GM23338 (cell line): ENCODE measurements around the gene OR2F1. TPM values are rescaled to one million over a fixed set of nuclear protein-coding genes. Genes with fewer than 3 reads are reported as not detected.

Experiments
- ATAC-seq: fragments of 200-7000 bp; cut with Tn5 transposase; 3 replicates; pipeline ENCODE4 v1.9.1; 2020
- DNase-seq: peaks from one replicate; pipeline ENCODE4 v3.0.0-alpha.2; 2015; ENCODE audit warnings: low spot score
- H2AFZ ChIP-seq: fragments of 200-600 bp; sonication (generic); 2 replicates; pipeline ENCODE4 v1.8.0; 2016; ENCODE audit warnings: antibody characterized with exemption, mild to moderate bottlenecking, moderate library complexity
- H3F3A ChIP-seq: fragments of 200-600 bp; sonication (generic); replicated peaks from 2 replicates; pipeline ENCODE4 v1.8.0; 2017; ENCODE audit warnings: antibody characterized with exemption, mixed run types, low read depth
- H3K27ac ChIP-seq: fragments of 200-600 bp; sonication (generic); 2 replicates; pipeline ENCODE4 v1.6.1; 2016; ENCODE audit warnings: low read depth
- H3K27me3 ChIP-seq: fragments of 200-600 bp; sonication (generic); 2 replicates; pipeline ENCODE4 v1.8.0; 2016; ENCODE audit warnings: mild to moderate bottlenecking, mixed run types, moderate library complexity; ENCODE audit not compliant: insufficient read depth
- H3K36me3 ChIP-seq: fragments of 200-600 bp; sonication (generic); 2 replicates; pipeline ENCODE4 v1.8.0; 2016; ENCODE audit warnings: mild to moderate bottlenecking; ENCODE audit not compliant: insufficient read depth
- H3K4me1 ChIP-seq: fragments of 200-600 bp; sonication (generic); 2 replicates; pipeline ENCODE4 v1.8.0; 2016; ENCODE audit warnings: mild to moderate bottlenecking, moderate library complexity; ENCODE audit not compliant: insufficient read depth
- H3K4me2 ChIP-seq: fragments of 200-600 bp; sonication (generic); 2 replicates; pipeline ENCODE4 v1.7.1; 2017; ENCODE audit warnings: mixed run types
- H3K4me3 ChIP-seq: fragments of 200-600 bp; sonication (generic); 2 replicates; pipeline ENCODE4 v1.6.1; 2016; ENCODE audit warnings: mixed run types
- H3K79me2 ChIP-seq: fragments of 200-600 bp; sonication (generic); replicated peaks from 2 replicates; pipeline ENCODE4 v1.8.0; 2017; ENCODE audit warnings: mild to moderate bottlenecking; ENCODE audit not compliant: insufficient read depth
- H3K9me2 ChIP-seq: fragments of 200-600 bp; sonication (generic); 2 replicates; pipeline ENCODE4 v1.8.0; 2017; ENCODE audit not compliant: insufficient read depth
- H4K20me1 ChIP-seq: fragments of 200-600 bp; sonication (generic); replicated peaks from 2 replicates; pipeline ENCODE4 v1.8.0; 2017; ENCODE audit warnings: mild to moderate bottlenecking; ENCODE audit not compliant: insufficient read depth
- H3K27ac Mint-ChIP-seq: 2 replicates; pipeline ENCODE4 v1.8.0; 2020; ENCODE audit warnings: inconsistent platforms, mild to moderate bottlenecking, moderate library complexity, mixed read lengths
- H3K27me3 Mint-ChIP-seq: 3 replicates; pipeline ENCODE4 v1.8.0; 2022; ENCODE audit warnings: low read depth, mild to moderate bottlenecking, moderate library complexity, mixed read lengths, inconsistent platforms; ENCODE audit not compliant: insufficient read depth, poor library complexity
- H3K36me3 Mint-ChIP-seq: 3 replicates; pipeline ENCODE4 v1.8.0; 2021; ENCODE audit warnings: low read depth, mild to moderate bottlenecking, inconsistent platforms, moderate library complexity, mixed read lengths
- H3K4me1 Mint-ChIP-seq: 3 replicates; pipeline ENCODE4 v1.8.0; 2020; ENCODE audit warnings: mild to moderate bottlenecking, inconsistent platforms, mixed read lengths
- H3K4me3 Mint-ChIP-seq: 3 replicates; pipeline ENCODE4 v1.8.0; 2021; ENCODE audit warnings: moderate library complexity, mild to moderate bottlenecking, inconsistent platforms, mixed read lengths
- H3K9me3 Mint-ChIP-seq: 3 replicates; pipeline ENCODE4 v1.8.0; 2020; ENCODE audit warnings: moderate library complexity, mild to moderate bottlenecking, inconsistent platforms, mixed read lengths
- CREB1 ChIP-seq: fragments of 250-450 bp; sonication (Bioruptor Pico); IDR thresholded peaks from 2 replicates; pipeline ENCODE4 v1.5.0; 2020; ENCODE audit warnings: low read depth, mild to moderate bottlenecking, moderate library complexity
- ETS1 ChIP-seq: IDR thresholded peaks from 2 replicates; pipeline ENCODE4 v1.6.1; 2016; ENCODE audit warnings: antibody characterized with exemption
- EZH2 ChIP-seq: fragments of 200-600 bp; sonication (generic); IDR thresholded peaks from one replicate; pipeline ENCODE4 v1.8.0; 2017; ENCODE audit warnings: antibody characterized with exemption, mild to moderate bottlenecking, low read depth; ENCODE audit not compliant: unreplicated experiment
- EZH2phosphoT487 ChIP-seq: fragments of 200-600 bp; sonication (generic); IDR thresholded peaks from one replicate; pipeline ENCODE4 v1.8.1; 2018; ENCODE audit warnings: antibody characterized with exemption; ENCODE audit not compliant: unreplicated experiment
- JUNB ChIP-seq: IDR thresholded peaks from one replicate; pipeline ENCODE4 v1.6.1; 2016; ENCODE audit warnings: antibody characterized with exemption; ENCODE audit not compliant: unreplicated experiment
- NANOG ChIP-seq: IDR thresholded peaks from 2 replicates; pipeline ENCODE4 v1.6.1; 2016; ENCODE audit warnings: antibody characterized with exemption, borderline replicate concordance
- POLR2AphosphoS5 ChIP-seq: IDR thresholded peaks from 2 replicates; pipeline ENCODE4 v1.6.1; 2016; ENCODE audit warnings: antibody characterized with exemption, low read depth
- STAT1 ChIP-seq: IDR thresholded peaks from one replicate; pipeline ENCODE4 v1.6.1; 2016; ENCODE audit warnings: antibody characterized with exemption; ENCODE audit not compliant: unreplicated experiment
- ZNF114 ChIP-seq: fragments of 250-450 bp; sonication (Bioruptor Pico); IDR thresholded peaks from 2 replicates; pipeline ENCODE4 v1.5.0; 2020; ENCODE audit warnings: mild to moderate bottlenecking, moderate library complexity
- ZNF331 ChIP-seq: fragments of 250-450 bp; sonication (Bioruptor Pico); IDR thresholded peaks from 2 replicates; pipeline ENCODE4 v1.5.0; 2020; ENCODE audit warnings: low read depth, mild to moderate bottlenecking, moderate library complexity
- ZNF462 ChIP-seq: fragments of 250-450 bp; sonication (Bioruptor Pico); IDR thresholded peaks from 2 replicates; pipeline ENCODE4 v1.5.0; 2020; ENCODE audit warnings: mild to moderate bottlenecking, moderate library complexity
- polyA plus RNA-seq: library from polyadenylated mRNA; unstranded; fragments of >200 nt; fragmentation: Nextera tagmentation; extraction: Ambion mirVana; gene quantifications from 2 replicates; pipeline ENCODE4 v1.2.1, GENCODE V29; 2016
- total RNA-seq: library from RNA; depleted of rRNA; stranded (reverse); fragments of >200 nt; shearing (Covaris generic); gene quantifications from 2 replicates; pipeline ENCODE4 v1.2.3, GENCODE V29; 2014
- TF ChIP-seq, protein P1 (sequence below), 2 experiments: fragments of 200-600 bp in 1 of 2; sonication (generic) in 1 of 2; conservative IDR thresholded peaks; 2 replicates each; pipeline versions ENCODE4 v1.5.1 to v1.6.1; 2016 to 2017; ENCODE audit warnings: antibody characterized with exemption in 2 of 2, low read depth in 2 of 2, mild to moderate bottlenecking in 2 of 2, moderate library complexity in 1 of 2
- TF ChIP-seq, protein P2 (sequence below): IDR thresholded peaks from one replicate; pipeline ENCODE4 v1.6.1; 2018; ENCODE audit warnings: antibody characterized with exemption; ENCODE audit not compliant: unreplicated experiment

Gene OR2F1
- total and polyA plus RNA-seq, 2 experiments from 2014 or later, result not detected

- Mint-ChIP-seq H3K4me1 (no peaks in the 10 kb centered on the region), H3K27me3 (no peaks in the 10 kb centered on the region), H3K27ac (no peak overlapping the region), H3K4me3 (no peak overlapping the region), H3K9me3 (no peaks in the 10 kb centered on the region; the same call in 1 of the 3 replicates), H3K36me3 (no peaks in the 10 kb centered on the region)
- ATAC-seq, result no peak
- H3K79me2 ChIP-seq, result no peaks in the 10 kb centered on the region
- no peaks in the 10 kb centered on the region for H3K4me1 ChIP-seq
- TF ChIP-seq JUNB (no peak), EZH2 (no peak), STAT1 (no peak), CREB1 (no peak), ETS1 (no peak), POLR2AphosphoS5 (no peak), ZNF331 (no peak), EZH2phosphoT487 (no peak), ZNF114 (CRISPR knock-in tag) (no peak), ZNF462 (CRISPR knock-in tag) (no peak), NANOG (no peak)
- TF ChIP-seq, protein P1, sequence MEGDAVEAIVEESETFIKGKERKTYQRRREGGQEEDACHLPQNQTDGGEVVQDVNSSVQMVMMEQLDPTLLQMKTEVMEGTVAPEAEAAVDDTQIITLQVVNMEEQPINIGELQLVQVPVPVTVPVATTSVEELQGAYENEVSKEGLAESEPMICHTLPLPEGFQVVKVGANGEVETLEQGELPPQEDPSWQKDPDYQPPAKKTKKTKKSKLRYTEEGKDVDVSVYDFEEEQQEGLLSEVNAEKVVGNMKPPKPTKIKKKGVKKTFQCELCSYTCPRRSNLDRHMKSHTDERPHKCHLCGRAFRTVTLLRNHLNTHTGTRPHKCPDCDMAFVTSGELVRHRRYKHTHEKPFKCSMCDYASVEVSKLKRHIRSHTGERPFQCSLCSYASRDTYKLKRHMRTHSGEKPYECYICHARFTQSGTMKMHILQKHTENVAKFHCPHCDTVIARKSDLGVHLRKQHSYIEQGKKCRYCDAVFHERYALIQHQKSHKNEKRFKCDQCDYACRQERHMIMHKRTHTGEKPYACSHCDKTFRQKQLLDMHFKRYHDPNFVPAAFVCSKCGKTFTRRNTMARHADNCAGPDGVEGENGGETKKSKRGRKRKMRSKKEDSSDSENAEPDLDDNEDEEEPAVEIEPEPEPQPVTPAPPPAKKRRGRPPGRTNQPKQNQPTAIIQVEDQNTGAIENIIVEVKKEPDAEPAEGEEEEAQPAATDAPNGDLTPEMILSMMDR (conservative IDR thresholded peaks at IDR 0.05; ENCODE audit: low read depth in 2 of 2), result no peak
- TF ChIP-seq, protein P2, sequence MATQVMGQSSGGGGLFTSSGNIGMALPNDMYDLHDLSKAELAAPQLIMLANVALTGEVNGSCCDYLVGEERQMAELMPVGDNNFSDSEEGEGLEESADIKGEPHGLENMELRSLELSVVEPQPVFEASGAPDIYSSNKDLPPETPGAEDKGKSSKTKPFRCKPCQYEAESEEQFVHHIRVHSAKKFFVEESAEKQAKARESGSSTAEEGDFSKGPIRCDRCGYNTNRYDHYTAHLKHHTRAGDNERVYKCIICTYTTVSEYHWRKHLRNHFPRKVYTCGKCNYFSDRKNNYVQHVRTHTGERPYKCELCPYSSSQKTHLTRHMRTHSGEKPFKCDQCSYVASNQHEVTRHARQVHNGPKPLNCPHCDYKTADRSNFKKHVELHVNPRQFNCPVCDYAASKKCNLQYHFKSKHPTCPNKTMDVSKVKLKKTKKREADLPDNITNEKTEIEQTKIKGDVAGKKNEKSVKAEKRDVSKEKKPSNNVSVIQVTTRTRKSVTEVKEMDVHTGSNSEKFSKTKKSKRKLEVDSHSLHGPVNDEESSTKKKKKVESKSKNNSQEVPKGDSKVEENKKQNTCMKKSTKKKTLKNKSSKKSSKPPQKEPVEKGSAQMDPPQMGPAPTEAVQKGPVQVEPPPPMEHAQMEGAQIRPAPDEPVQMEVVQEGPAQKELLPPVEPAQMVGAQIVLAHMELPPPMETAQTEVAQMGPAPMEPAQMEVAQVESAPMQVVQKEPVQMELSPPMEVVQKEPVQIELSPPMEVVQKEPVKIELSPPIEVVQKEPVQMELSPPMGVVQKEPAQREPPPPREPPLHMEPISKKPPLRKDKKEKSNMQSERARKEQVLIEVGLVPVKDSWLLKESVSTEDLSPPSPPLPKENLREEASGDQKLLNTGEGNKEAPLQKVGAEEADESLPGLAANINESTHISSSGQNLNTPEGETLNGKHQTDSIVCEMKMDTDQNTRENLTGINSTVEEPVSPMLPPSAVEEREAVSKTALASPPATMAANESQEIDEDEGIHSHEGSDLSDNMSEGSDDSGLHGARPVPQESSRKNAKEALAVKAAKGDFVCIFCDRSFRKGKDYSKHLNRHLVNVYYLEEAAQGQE, result no peak
- no peaks in the 10 kb centered on the region for H3K27me3 ChIP-seq
- no peaks in the 10 kb centered on the region for H3F3A ChIP-seq
- H3K9me2 ChIP-seq, result peaks cover 5% of the 10 kb centered on the region
- no peak overlapping the region for H3K27ac ChIP-seq
- no peak overlapping the region for H2AFZ ChIP-seq
- H3K4me2 ChIP-seq, result no peak overlapping the region
- H4K20me1 ChIP-seq, result no peaks in the 10 kb centered on the region
- no peak overlapping the region for H3K4me3 ChIP-seq
- no peaks in the 10 kb centered on the region for H3K36me3 ChIP-seq
- no peak for DNase-seq
Observed at GRCh38 chr7:143948733-143949132, 5.9 kb upstream of the OR2F1 start.
